Thyroid gland (tissue), 4 donors: ENCODE measurements around the gene CCDC170. TPM values are rescaled to one million over a fixed set of nuclear protein-coding genes. Genes with fewer than 3 reads are reported as not detected.

ENCODE experiments used
- DNase-seq, 2 donors: peaks; one replicate each; pipeline ENCODE4 v3.0.0-alpha.2; 2019
- H3K27ac ChIP-seq, 3 donors: fragments of 200-600 bp; sonication (generic); 1 replicate in 2 of 3; 2 replicates in 1 of 3; pipeline ENCODE4 v1.5.1; 2016 to 2019; ENCODE audit warnings: mild to moderate bottlenecking in 1 of 3, moderate library complexity in 1 of 3
- H3K27me3 ChIP-seq: fragments of 200-600 bp; sonication (generic); one replicate; pipeline ENCODE4 v1.5.1; 2019
- H3K36me3 ChIP-seq, 2 donors: fragments of 200-600 bp; sonication (generic); one replicate each; pipeline ENCODE4 v1.5.1; 2016 to 2019
- H3K4me1 ChIP-seq, 2 donors: fragments of 200-600 bp; sonication (generic); one replicate each; pipeline ENCODE4 v1.5.1; 2017 to 2019
- H3K4me3 ChIP-seq, 3 donors: fragments of 200-600 bp; sonication (generic); replicated peaks in 1 of 3; 1 replicate in 2 of 3; 2 replicates in 1 of 3; pipeline ENCODE4 v1.5.1; 2016; ENCODE audit warnings: mild to moderate bottlenecking in 1 of 3
- H3K9me3 ChIP-seq: fragments of 200-600 bp; sonication (generic); one replicate; pipeline ENCODE4 v1.5.1; 2017
- CTCF ChIP-seq, 6 experiments: fragments of 200-600 bp in 3 of 6; fragments of 450-650 bp in 3 of 6; sonication (generic) in 3 of 6; IDR thresholded peaks; one replicate each; pipeline ENCODE4 v1.5.1; 2016 to 2019; ENCODE audit warnings: antibody characterized with exemption in 6 of 6, mild to moderate bottlenecking in 2 of 6, inconsistent platforms in 1 of 6, moderate library complexity in 1 of 6
- POLR2A ChIP-seq, 2 donors: fragments of 450-650 bp; IDR thresholded peaks; one replicate each; pipeline ENCODE4 v1.6.1; 2017; ENCODE audit warnings: antibody characterized with exemption in 2 of 2, mild to moderate bottlenecking in 2 of 2, moderate library complexity in 1 of 2
- WGBS, 2 donors: methylation state at CpG; one replicate each; pipeline ENCODE4 v1.1.5; 2017; 5-methylcytosine and 5-hydroxymethylcytosine counted together
- intact Hi-C: fragments of 100-400 bp; cut with DNase I; formaldehyde crosslinking; loops from one replicate; pipeline ENCODE4 v1.15.1; 2023
- total RNA-seq, 4 donors: library from RNA; depleted of rRNA; stranded (reverse); fragments of >200 nt; gene quantifications; one replicate each; pipeline ENCODE4 v1.2.3, GENCODE V29; 2016

The CCDC170 gene
- total RNA-seq, 4 donors from 2014 or later, result 3.4 to 6.9 (median 4.2) TPM

- intact Hi-C loops, result no loop called here
- no peak for DNase-seq
- H3K4me3 ChIP-seq, result no peak overlapping the region
- H3K27me3 ChIP-seq, result no peaks in the 10 kb centered on the region
- WGBS, 2 donors, result 76 to 77% methylated on average over 3 of the region's 3 CpGs
- H3K9me3 ChIP-seq, result no peaks in the 10 kb centered on the region
- no peak overlapping the region for H3K27ac ChIP-seq
- no peaks in the 10 kb centered on the region for H3K36me3 ChIP-seq
- no peak for TF ChIP-seq POLR2A (IDR thresholded peaks at IDR 0.05)
- TF ChIP-seq CTCF (IDR thresholded peaks at IDR 0.05), result no peak
- no peaks in the 10 kb centered on the region for H3K4me1 ChIP-seq
Measured at GRCh38 chr6:151553416-151554165, 59.8 kb downstream of the CCDC170 start.

DNA sequence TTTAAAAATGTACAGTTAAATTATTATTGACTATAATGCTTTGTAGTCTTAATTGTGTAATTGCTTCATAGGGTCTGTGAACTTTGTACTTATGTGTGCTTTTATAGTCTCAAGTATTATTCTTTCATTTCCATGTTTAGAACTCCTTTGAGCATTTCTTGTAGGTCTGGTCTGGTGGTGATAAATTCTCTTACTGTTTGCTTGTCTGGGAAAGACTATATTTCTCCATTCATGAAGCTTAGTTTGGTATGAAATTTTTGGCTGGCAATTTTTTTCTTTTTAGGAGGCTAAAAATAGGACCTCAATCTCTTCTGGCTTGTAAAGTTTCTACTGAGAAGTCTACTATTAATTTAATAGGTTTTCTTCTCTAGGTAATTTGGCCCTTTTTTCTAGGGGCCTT lies 67.4 kb downstream of the CCDC170 start:
- no peak for TF ChIP-seq CTCF (IDR thresholded peaks at IDR 0.05)
- H3K36me3 ChIP-seq, result no peaks in the 10 kb centered on the region
- DNase-seq, result no peak
- no peaks in the 10 kb centered on the region for H3K27me3 ChIP-seq
- H3K9me3 ChIP-seq, result no peaks in the 10 kb centered on the region
- H3K27ac ChIP-seq, result no peak overlapping the region
- no peak overlapping the region for H3K4me3 ChIP-seq
- intact Hi-C loops, result no loop called here
- H3K4me1 ChIP-seq, result no peaks in the 10 kb centered on the region

DNA sequence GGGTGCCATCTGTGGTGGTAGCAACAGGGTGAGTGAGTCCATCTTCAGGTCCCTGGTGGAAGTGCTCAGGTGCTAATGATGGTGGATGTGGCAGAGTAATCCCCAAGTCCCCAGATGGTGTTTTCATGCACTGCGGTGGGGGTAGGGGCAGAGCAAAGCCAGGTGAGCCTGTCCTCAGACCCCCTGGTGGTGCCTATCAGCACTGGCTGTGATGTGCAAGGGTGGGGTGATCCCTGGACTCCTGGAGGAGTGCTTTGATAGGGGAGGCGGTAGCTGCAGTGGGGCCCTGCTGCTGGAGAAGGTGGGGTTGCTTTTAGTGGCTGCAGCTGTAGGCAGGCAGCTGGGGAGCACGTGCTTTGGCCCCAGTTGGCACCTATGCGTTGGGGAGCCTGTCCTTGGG lies 70.8 kb downstream of the CCDC170 start:
- Histone ChIP-seq H3K4me1 (no peaks in the 10 kb centered on the region), H3K9me3 (no peaks in the 10 kb centered on the region), H3K27ac (no peak overlapping the region), H3K4me3 (no peak overlapping the region), H3K27me3 (no peaks in the 10 kb centered on the region), H3K36me3 (no peaks in the 10 kb centered on the region)
- TF ChIP-seq CTCF (IDR thresholded peaks at IDR 0.05), result no peak
- no peak for TF ChIP-seq POLR2A (IDR thresholded peaks at IDR 0.05)
- WGBS, 2 donors, result 70 to 72% methylated on average over 4 of the region's 4 CpGs
- intact Hi-C loops, result no loop called here
- no peak for DNase-seq

DNA sequence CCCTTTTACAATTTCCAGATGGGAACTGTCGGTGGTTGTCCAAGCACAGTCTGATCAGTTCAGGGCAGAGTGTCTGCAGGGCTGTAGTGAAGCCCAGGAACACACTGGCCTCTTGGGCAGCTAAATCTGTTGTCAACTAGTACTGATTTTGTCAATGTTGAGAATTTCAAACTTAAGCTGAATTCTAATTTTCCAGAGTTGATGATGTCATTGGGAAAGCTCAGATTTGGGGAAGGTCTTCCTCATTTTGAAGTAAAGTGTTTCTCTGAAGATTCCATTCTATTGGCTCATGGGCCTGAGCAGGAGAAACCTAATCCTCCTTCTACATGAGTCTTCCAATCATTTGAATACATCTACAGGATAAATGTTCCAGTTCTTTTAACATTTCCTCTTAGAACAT lies 72.1 kb downstream of the CCDC170 start:
- intact Hi-C loops, result no loop called here
- TF ChIP-seq POLR2A (IDR thresholded peaks at IDR 0.05) (no peak), CTCF (IDR thresholded peaks at IDR 0.05) (no peak)
- Histone ChIP-seq H3K36me3 (no peaks in the 10 kb centered on the region), H3K4me1 (no peaks in the 10 kb centered on the region), H3K9me3 (no peaks in the 10 kb centered on the region), H3K4me3 (no peak overlapping the region), H3K27ac (no peak overlapping the region), H3K27me3 (no peaks in the 10 kb centered on the region)
- WGBS, 2 donors, result 86 to 88% methylated on average over 1 of the region's 1 CpG
- no peak for DNase-seq

DNA sequence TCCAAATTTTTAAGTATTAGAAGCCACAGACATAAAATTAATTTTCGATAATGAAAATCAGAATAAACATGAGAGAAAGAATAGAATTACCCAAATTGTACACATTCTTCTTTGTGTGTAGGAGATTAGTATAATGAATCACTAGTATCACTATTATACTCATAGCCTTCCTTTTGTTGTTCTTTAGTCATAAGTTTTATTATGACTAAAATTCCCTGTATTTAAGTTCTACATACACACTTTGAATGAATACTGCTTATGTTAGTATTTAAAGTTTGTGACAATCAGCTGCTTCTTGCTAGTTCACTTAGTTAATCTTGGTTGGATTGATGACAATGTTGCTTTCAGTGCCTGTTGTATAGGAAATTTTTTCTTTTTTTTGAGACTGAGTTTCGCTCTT lies 72.7 kb downstream of the CCDC170 start:
- Histone ChIP-seq H3K4me3 (no peak overlapping the region), H3K36me3 (no peaks in the 10 kb centered on the region), H3K9me3 (no peaks in the 10 kb centered on the region), H3K27me3 (no peaks in the 10 kb centered on the region), H3K4me1 (no peaks in the 10 kb centered on the region), H3K27ac (no peak overlapping the region)
- DNase-seq, result no peak
- WGBS, 2 donors, result 48% methylated on average over 2 of the region's 2 CpGs
- TF ChIP-seq POLR2A (IDR thresholded peaks at IDR 0.05) (no peak), CTCF (IDR thresholded peaks at IDR 0.05) (no peak)
- intact Hi-C loops, result no loop called here
